NT2/D1 (cell line): ENCODE measurements around the gene CCR1.

Experiments used
- SUZ12 ChIP-seq: IDR thresholded peaks from 2 replicates; pipeline ENCODE4 v1.6.1; 2011; ENCODE audit not compliant: insufficient read length, insufficient read depth; ENCODE audit errors: extremely low read depth
- YY1 ChIP-seq: IDR thresholded peaks from 2 replicates; pipeline ENCODE4 v1.6.1; 2011; ENCODE audit not compliant: insufficient read length, insufficient read depth
- ZNF274 ChIP-seq: IDR thresholded peaks from 2 replicates; pipeline ENCODE4 v1.6.1; 2011; ENCODE audit warnings: mild to moderate bottlenecking, low read depth, low read length

DNA sequence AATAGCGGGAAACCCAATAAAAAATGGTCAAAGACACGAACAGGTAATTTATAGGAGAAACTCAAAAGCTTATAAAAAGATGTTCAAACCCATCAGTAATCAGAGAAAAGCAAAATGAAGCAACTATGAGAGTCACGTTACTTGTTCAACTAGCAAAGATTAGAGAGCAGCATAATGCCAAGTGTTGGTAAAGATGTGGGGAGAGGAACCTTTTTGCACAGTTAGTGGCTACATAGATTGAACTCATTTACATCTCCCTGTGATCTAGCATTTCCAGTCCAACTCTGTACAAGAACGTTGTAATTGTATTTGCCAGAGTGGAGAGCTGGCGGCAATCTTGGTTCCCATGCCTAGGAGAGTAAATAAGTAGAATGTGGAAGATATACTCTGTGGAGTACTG is 15.2 kb downstream of the CCR1 start:
- TF ChIP-seq SUZ12 (no peak), YY1 (no peak), ZNF274 (no peak)
